Stomach (tissue), 9 donors: ENCODE measurements around the gene PTPRG. TPM values are rescaled to one million over a fixed set of nuclear protein-coding genes. Genes with fewer than 3 reads are reported as not detected.

Source experiments
- DNase-seq, 2 donors: peaks; one replicate each; pipeline versions ENCODE4 v3.0.0 to v3.0.0-alpha.2; 2013 to 2019
- H3K27ac ChIP-seq, 5 donors: fragments of 200-600 bp in 4 of 5; sonication (generic) in 4 of 5; one replicate each; pipeline ENCODE4 v1.5.1; 2013 to 2019; ENCODE audit warnings: mild to moderate bottlenecking in 1 of 5, moderate library complexity in 1 of 5
- H3K27me3 ChIP-seq, 3 donors: fragments of 200-600 bp; sonication (generic); one replicate each; pipeline ENCODE4 v1.5.1; 2017 to 2019; ENCODE audit warnings: mixed run types in 1 of 3
- H3K36me3 ChIP-seq, 4 donors: fragments of 200-600 bp; sonication (generic); 1 replicate in 3 of 4; 2 replicates in 1 of 4; pipeline ENCODE4 v1.5.1; 2016 to 2019
- H3K4me1 ChIP-seq, 4 donors: fragments of 200-600 bp; sonication (generic); one replicate each; pipeline ENCODE4 v1.5.1; 2016 to 2019
- H3K4me3 ChIP-seq, 4 donors: fragments of 200-600 bp; sonication (generic) in 3 of 4; one replicate each; pipeline ENCODE4 v1.5.1; 2016 to 2019; ENCODE audit warnings: mild to moderate bottlenecking in 1 of 4
- H3K9me3 ChIP-seq, 4 donors: fragments of 200-600 bp; sonication (generic); one replicate each; pipeline ENCODE4 v1.5.1; 2016 to 2019
- EP300 ChIP-seq: sonication (generic); formaldehyde crosslinking; IDR thresholded peaks from one replicate; pipeline ENCODE4 v1.6.1; 2017; ENCODE audit warnings: antibody characterized with exemption
- POLR2A ChIP-seq, 4 donors: fragments of 450-650 bp; IDR thresholded peaks; one replicate each; pipeline ENCODE4 v1.6.1; 2016; ENCODE audit warnings: antibody characterized with exemption in 4 of 4, control low read depth in 2 of 4, mild to moderate bottlenecking in 1 of 4, moderate library complexity in 1 of 4
- POLR2AphosphoS5 ChIP-seq, 3 donors: sonication (generic); formaldehyde crosslinking; IDR thresholded peaks; one replicate each; pipeline ENCODE4 v1.6.1; 2016; ENCODE audit warnings: antibody characterized with exemption in 3 of 3
- WGBS, 5 donors: extraction: QIAGEN DNeasy Blood & Tissue Kit in 3 of 5; methylation state at CpG; one replicate each; pipeline versions ENCODE4 v1.1.5 to v1.1.7; 2013 to 2018; 5-methylcytosine and 5-hydroxymethylcytosine counted together
- intact Hi-C: fragments of 100-400 bp; cut with DNase I; formaldehyde crosslinking; loops from one replicate; pipeline ENCODE4 v1.15.1; 2023; ENCODE audit warnings: low total_unique reads
- polyA plus RNA-seq, 3 donors: library from polyadenylated mRNA; stranded (reverse); fragments of 200-250 nt; gene quantifications; one replicate each; pipeline ENCODE4 v1.2.3, GENCODE V29; 2013
- total RNA-seq, 5 donors: library from RNA; depleted of rRNA; stranded (reverse); fragments of >200 nt; gene quantifications; one replicate each; pipeline versions ENCODE4 v1.1.0 to v1.2.3, GENCODE V29; 2014 to 2016
- TF ChIP-seq, protein P1 (sequence below), 7 experiments: fragments of 450-650 bp in 4 of 7; fragments of 200-600 bp in 3 of 7; sonication (generic) in 3 of 7; IDR thresholded peaks; one replicate each; pipeline ENCODE4 v1.5.1; 2016 to 2019; ENCODE audit warnings: antibody characterized with exemption in 7 of 7, control low read depth in 2 of 7, mild to moderate bottlenecking in 1 of 7
- donor health status: healthy with polysubstance abuse.
- donor health status: Bipolar disorder and iron deficiency.
- donor health status: healthy.

The PTPRG gene
- total and polyA plus RNA-seq, 8 donors = 2.4 to 96.0 (median 22.0) TPM

DNA sequence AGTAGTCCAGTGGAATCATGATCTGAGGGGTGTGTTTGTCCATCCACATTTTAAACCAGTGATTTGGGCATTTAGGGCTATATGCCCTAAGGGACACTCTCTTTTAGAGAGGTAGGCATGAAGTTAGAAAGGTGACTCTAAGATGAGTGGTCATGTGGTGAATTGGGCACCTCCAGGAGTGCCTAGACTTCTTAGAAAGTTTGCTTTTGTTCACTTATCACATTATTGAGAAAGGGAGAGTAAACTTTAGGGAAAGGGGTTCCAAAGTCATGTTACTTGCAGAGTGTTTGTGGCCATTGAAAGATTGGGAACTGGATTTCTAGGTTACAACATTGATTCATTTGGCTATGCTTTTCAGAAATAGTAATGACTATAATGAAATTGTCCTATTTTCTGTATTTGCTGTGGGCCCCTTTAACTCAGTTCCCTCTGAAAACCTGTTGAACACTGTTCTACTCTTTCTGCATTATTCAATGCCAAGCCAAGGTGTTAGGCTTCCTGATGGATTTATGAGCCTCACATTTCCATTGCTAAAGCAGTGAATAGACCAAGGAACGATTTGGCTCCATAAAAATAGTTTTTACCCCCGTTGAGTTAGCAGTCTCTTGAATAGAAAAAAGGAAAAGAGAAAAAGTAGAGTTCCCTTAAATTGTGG is 169.3 kb downstream of the PTPRG start:
- no peak overlapping the region for H3K27ac ChIP-seq
- 42 to 76% (median 64%) methylated on average over 2 of the region's 2 CpGs for WGBS, 5 donors
- TF ChIP-seq POLR2A (IDR thresholded peaks at IDR 0.05) = no peak
- no peak for TF ChIP-seq EP300
- TF ChIP-seq POLR2AphosphoS5 (IDR thresholded peaks at IDR 0.05) = no peak
- TF ChIP-seq, protein P1, sequence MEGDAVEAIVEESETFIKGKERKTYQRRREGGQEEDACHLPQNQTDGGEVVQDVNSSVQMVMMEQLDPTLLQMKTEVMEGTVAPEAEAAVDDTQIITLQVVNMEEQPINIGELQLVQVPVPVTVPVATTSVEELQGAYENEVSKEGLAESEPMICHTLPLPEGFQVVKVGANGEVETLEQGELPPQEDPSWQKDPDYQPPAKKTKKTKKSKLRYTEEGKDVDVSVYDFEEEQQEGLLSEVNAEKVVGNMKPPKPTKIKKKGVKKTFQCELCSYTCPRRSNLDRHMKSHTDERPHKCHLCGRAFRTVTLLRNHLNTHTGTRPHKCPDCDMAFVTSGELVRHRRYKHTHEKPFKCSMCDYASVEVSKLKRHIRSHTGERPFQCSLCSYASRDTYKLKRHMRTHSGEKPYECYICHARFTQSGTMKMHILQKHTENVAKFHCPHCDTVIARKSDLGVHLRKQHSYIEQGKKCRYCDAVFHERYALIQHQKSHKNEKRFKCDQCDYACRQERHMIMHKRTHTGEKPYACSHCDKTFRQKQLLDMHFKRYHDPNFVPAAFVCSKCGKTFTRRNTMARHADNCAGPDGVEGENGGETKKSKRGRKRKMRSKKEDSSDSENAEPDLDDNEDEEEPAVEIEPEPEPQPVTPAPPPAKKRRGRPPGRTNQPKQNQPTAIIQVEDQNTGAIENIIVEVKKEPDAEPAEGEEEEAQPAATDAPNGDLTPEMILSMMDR (IDR thresholded peaks at IDR 0.05) = no peak
- no peak overlapping the region for H3K4me3 ChIP-seq
- H3K4me1 ChIP-seq = peaks cover 0 to 40% (median 12%) of the 10 kb centered on the region in 4 donors
- no peaks in the 10 kb centered on the region for H3K36me3 ChIP-seq
- no peak for DNase-seq
- intact Hi-C loops = no loop called here
- H3K9me3 ChIP-seq = no peaks in the 10 kb centered on the region
- H3K27me3 ChIP-seq = no peaks in the 10 kb centered on the region

DNA sequence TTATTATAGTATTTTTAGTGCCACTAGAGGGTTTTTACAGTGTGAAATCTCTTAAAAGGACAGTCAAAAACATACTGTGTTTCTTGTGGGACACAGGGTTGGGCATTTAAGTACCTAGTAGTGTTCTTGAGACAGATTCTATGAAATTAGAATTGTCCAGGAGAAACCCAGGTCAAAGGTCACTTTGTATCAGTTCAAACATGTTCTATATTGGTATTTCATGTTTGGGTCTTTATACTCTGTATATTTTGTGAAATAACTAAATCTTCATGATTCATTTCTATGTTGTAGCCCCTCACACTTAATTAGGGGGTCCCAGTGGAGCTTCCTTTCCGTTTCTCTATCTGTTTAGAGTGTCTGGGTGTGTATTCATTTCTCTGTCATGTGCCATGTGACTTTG is 171.6 kb downstream of the PTPRG start:
- DNase-seq = no peak
- Histone ChIP-seq H3K36me3 (no peaks in the 10 kb centered on the region), H3K4me1 (peaks cover 0 to 38% (median 12%) of the 10 kb centered on the region in 4 donors), H3K4me3 (no peak overlapping the region), H3K27me3 (no peaks in the 10 kb centered on the region), H3K27ac (no peak overlapping the region), H3K9me3 (no peaks in the 10 kb centered on the region)
- intact Hi-C loops = no loop called here
- TF ChIP-seq POLR2AphosphoS5 (IDR thresholded peaks at IDR 0.05) (no peak), POLR2A (IDR thresholded peaks at IDR 0.05) (no peak), EP300 (no peak)
- TF ChIP-seq, protein P1 (IDR thresholded peaks at IDR 0.05) = no peak
- 50 to 70% (median 63%) methylated on average over 1 of the region's 1 CpG for WGBS, 5 donors

DNA sequence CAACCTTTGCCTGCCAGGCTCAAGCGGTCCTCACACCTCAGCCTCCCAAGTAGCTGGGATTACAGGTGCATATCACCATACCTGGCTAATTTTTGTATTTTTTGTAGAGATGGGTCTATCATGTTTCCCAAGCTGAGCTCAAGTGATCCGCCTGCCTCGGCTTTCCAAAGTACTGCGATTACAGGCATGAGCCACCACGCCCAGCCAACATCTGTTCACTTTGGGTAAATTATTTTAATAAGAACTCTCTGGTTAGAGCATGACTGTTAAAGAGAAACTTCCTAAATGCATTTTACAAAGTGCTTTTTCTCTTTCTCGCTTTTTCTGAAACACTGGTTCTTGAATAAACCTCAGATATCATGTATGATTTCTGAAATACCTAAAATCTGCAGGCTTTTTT is 172.5 kb downstream of the PTPRG start:
- TF ChIP-seq, protein P1 (IDR thresholded peaks at IDR 0.05) = no peak
- TF ChIP-seq EP300 (no peak), POLR2A (IDR thresholded peaks at IDR 0.05) (no peak), POLR2AphosphoS5 (IDR thresholded peaks at IDR 0.05) (no peak)
- Histone ChIP-seq H3K9me3 (no peaks in the 10 kb centered on the region), H3K4me1 (peaks cover 0 to 38% (median 12%) of the 10 kb centered on the region in 4 donors), H3K36me3 (no peaks in the 10 kb centered on the region), H3K27ac (no peak overlapping the region), H3K4me3 (no peak overlapping the region), H3K27me3 (no peaks in the 10 kb centered on the region)
- intact Hi-C loops = no loop called here
- DNase-seq = no peak
- 77 to 92% (median 87%) methylated on average over 6 of the region's 6 CpGs for WGBS, 5 donors

DNA sequence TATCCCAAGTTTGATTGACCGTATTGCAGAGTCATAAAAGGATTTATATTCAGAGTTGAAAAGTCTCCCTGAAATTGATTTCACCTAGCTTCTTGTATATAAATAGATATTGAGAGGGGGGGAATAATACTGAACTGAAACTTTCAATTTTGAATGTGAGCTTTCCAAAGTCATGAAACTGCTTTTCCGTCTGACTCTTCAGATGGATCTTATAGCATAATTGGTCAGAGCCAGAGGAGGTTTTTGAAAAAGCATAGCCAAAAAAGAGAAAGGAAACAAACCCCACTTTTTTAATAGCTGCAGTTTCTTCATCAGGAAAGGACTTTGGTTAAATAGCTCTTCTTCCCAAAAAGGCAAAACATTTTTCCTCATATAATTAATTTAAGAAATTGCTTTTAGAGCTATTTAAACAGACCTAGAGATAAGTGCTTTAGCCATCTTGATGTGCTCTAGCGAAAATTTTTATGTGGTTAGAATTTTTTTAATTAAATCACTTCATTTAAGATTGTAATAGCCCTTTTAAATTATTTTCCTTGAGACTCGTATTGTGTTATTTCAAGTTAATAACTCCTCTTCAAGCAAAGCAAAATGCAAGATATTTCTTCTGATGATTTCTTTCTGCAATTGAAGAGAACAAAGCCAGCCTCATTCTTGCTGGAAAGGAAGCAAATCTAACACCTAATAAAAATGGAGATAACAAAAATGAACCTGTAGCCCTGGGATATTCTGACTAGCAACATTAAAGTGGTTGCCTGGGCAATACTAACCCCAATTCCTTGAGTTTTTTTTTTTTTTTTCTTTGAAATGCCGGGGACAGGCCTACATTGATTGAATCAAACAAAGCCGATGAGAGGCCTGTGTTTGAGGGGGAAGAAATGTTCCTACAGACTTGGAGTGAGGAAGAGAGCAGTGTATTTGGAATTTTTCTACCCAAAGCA is 173.6 kb downstream of the PTPRG start:
- no peaks in the 10 kb centered on the region for H3K27me3 ChIP-seq
- no peak for TF ChIP-seq POLR2A (IDR thresholded peaks at IDR 0.05)
- TF ChIP-seq, protein P1 (IDR thresholded peaks at IDR 0.05) = no peak
- TF ChIP-seq POLR2AphosphoS5 (IDR thresholded peaks at IDR 0.05) = no peak
- no peak for TF ChIP-seq EP300
- no peak overlapping the region for H3K4me3 ChIP-seq
- no peaks in the 10 kb centered on the region for H3K36me3 ChIP-seq
- H3K27ac ChIP-seq = no peak overlapping the region
- 70 to 81% (median 75%) methylated on average over 6 of the region's 6 CpGs for WGBS, 5 donors
- intact Hi-C loops = no loop called here
- H3K9me3 ChIP-seq = no peaks in the 10 kb centered on the region
- DNase-seq = no peak
- peaks cover 0 to 30% (median 11%) of the 10 kb centered on the region in 4 donors for H3K4me1 ChIP-seq
